Activated naive CD4-positive, alpha-beta T cell (primary cell): ENCODE results near the gene DYNLT4.
"Not testable (repeated sequence)": the region's sequence is repeated elsewhere in the genome, so short reads cannot be mapped to it uniquely, and the experiment has no call there.

Experiments used
- DNase-seq, 4 experiments: peaks; one replicate each; lab custom pipeline; 2025; lab: John Stamatoyannopoulos, UW

Gene DYNLT4

DNA sequence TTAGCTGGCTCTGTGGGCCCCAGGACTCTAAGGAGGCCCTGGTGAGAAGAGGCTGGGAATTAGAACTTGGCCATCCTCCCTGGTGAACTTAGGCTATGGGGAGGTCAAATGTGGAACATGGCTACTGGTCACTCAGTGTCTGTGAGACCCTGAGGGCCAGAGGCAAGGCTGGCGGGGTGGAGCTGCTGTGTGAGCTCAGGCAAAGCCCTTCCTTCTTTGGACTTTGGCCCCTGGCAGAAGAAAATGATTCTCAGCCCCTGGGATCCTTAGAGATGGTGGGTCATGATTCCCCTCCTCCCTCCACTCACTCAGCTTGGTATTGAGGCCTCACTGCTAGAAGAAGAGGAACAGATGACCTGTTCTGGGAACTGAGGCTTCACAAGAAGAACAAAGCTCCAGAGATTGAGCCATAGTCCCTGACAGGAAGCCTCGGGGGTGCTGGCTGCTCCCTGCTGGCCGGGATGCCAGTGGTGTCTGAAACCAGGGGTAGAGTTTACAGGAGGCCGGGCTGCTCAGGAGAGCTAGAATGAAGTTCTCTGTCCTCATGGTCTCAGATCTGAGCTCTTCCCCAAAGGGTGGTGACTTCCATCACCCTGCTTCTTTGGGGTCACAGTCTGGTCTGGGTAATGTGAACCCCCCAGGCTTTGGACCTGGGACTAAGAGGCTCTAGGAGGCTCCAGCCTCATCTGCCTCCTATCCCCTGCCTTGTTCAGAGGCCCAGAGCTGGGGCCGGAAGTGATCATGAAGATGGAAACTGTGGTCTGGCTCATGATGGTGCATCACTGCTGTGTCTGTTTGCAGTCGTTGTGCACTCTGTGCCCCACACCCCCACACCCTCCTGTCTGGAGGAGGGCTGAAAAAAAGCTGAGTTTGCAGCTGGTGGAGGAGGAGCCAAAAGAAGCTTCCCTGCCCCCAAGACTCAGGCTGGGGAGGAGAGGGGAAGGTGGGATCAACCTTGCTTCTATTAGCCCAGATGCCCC, 2.1 kb upstream of the DYNLT4 start:
- peak; percentile 34 to 76 (median 60) for DNase-seq

DNA sequence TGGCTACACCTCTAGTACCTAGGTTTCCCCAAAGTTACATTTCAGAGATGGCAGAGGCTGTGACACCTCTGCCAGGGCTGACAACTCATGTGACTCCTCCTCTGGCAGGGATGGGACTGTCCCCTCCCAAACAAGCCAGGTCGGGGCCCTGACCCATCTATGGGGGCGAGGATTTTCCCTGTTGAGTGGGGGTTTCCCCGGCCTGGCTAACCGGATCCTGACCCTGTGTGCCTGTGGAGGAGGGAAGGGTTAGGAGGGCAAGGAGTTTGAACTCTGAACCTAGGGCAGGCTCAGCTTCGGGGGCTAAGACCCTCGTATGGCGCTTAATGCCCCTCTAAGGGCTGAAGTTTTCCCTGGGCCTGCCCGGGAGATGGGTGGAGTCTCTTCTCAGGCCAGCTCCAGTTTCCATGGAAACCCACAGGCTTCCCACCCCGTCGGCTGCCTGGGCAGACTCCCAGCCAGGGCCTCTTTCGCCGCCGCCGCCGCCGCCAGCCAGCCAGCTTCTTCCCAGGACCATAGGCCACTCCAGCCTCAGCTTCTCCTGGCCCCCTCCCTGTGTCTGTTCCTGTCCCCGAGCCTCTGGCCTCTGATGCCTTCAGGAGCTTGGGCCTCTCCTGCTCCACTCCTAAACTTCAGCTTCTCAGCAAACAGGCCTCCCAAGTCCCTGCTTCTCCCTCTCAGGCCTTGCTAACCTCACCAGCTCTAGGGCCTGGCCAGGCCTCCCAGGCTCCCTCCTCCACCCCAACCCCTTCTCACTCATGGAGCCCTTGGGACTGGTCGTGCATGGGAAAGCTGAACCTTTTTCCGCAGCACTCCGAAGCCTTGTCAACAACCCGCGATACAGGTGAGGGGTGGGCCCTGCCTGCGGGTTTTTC, 1.1 kb upstream of the DYNLT4 start, which contains the start of gene BTBD19:
TSS of gene BTBD19 (plus strand) at position 461 of the 875 bp plus-strand sequence. CDS start at position 759, 298 bp downstream.
- peak in 3 of 4 experiments; percentile 48 to 66 (median 53) for DNase-seq

DNA sequence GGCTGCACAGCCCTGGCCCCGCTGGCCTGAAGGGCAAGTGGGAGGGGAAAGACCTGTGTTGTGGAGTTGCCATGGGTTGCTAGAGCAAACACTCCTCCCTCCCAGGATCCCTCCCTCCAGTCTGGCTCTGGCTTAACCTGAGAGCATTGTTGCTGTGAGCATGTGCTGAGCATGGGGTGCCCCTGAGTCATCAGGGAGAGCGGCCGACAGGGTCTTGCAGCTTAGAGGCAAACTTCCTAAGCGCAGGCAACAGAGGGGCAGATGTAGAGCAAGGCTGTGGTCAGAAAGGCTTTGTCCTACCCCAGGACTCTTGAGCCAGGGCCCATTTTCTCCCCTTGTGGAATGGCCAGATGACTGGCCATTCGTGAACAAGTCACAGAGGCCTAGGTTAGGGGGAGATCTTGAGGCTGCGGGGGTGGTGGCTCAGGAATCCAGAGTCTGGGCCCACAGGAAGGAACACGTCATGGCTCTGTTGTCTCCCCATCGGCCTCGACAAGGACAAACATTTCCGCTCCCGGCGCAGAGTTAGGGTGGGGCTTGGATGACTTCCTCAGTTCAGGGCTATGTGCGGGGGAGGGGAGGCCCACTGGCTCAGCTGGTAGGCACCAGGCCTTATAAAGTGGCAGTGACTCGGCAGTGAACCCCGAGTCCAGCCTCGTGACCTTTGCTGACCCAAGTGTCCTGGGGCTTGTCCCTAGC, 362 bp upstream of the DYNLT4 start:
- peak; percentile 36 to 84 (median 73) for DNase-seq

DNA sequence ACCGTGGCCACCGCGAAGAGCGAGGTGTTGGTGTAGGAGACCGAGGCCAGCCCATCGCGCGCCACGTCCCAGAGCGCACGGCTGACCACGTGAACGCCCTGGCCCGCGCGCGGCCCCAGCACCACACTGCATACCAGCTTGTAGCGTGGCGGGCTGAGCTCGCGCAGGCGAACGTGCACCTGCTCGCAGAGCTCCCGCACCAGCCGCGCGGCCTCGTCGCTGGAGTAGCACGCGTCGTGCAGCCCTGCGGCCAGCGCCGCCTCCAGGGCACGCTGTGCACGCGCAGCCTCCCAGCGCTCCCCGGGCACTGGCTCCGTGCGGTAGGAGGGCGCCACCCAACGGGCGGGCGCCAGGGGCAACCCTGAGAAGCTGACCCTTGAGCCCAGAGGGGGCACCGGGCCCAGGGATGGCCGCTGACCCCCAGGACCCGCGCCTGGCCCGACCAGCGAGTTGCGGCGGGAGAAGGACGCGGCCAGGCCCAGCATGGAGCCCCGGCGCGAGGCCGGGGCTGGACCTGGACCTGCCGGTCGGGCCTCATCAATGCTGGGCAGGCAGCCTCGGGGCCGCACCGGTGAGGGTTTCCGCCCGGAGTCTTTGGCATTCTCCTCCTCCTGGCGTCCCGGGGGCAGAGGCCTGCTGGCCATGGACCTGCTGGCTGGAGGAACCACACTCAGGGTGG, 987 bp downstream of the DYNLT4 start:
- no peak for DNase-seq

DNA sequence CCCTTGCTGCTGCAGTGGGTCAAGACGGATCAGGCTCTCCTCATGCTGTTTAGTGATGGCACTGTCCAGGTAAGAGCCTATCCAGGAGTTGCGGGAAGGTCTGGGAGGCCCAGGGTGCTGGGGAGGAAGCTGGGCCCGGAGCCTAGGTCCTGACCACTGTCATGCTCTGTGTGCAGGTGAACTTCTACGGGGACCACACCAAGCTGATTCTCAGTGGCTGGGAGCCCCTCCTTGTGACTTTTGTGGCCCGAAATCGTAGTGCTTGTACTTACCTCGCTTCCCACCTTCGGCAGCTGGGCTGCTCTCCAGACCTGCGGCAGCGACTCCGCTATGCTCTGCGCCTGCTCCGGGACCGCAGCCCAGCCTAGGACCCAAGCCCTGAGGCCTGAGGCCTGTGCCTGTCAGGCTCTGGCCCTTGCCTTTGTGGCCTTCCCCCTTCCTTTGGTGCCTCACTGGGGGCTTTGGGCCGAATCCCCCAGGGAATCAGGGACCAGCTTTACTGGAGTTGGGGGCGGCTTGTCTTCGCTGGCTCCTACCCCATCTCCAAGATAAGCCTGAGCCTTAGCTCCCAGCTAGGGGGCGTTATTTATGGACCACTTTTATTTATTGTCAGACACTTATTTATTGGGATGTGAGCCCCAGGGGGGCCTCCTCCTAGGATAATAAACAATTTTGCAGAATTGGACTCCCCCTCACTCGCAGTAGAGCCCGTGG, 1.7 kb downstream of the DYNLT4 start:
- no peak for DNase-seq

DNA sequence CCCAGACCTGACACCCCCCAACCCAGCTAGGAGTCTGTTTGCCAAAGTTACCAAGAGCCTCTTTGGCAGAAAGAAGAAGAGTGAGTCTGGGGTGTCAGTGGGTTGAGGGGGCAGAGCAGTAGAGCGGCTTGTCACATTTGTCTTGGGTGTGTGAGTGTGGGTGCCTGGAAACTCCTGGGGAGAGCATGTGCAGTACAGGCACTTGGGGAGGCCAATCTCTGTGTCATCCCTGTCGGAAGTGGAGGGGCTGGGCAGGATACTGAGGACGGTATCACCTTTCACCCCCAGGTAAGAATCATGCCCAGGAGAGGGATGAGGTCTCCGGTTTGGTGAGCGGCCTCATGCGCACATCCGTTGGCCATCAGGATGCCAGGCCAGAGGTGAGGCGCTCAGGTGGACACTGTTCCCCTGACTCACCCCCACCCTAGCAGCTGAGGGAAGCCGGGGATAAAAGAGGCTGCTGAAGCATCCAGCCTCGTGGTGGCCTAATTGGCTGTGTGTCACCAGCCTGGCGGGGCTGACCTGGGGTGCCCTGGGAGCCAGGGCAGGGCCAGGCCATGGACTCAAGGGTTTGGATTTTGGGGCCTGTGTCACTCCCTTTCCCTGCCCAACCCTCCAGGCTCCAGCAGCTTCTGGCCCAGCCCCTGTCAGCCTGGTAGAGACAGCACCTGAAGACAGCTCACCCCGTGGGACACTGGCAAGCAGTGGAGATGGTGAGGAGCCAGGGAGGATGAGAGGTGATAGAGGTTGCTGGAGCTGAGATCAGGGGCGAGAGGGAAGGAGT, 3.6 kb downstream of the DYNLT4 start:
- no peak for DNase-seq

DNA sequence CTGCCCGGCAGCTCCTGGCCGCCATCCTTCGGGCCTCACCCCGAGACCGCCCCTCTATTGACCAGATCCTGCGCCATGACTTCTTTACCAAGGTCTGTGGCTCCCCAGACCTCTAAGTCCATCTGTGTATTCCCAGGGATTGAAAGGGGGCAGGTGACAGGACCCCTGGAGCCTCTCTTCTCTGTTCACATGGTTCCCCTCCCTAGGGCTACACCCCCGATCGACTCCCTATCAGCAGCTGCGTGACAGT, 4.2 kb downstream of the DYNLT4 start:
- no peak for DNase-seq

DNA sequence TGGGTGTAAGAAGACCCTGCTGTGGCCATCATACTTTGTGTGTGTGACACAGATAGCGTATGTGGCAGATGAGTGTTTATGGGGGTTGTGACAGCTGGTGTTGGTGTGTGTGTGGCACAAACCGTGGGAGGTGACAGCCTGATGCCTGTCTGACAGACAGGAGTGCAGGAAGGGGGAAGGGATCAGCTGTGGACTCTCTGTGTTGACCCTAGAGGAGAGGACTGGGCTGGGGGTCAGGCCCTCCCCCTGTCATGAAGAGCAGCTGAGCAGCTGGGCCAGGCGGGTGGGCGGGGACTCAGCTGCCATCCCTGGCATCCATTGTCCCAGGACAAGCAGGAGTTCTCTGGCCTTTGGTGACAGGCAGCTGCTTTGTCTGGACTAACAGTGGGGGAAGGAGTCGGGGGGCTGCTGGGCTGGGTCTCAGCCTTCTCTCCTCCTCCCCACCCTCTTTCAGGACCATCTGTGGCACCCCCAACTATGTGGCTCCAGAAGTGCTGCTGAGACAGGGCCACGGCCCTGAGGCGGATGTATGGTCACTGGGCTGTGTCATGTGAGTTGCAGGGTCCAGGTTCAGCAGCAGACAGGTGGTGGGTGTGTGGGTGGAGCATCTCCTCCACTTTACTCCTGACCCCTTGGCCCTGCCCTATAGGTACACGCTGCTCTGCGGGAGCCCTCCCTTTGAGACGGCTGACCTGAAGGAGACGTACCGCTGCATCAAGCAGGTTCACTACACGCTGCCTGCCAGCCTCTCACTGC, 4.7 kb downstream of the DYNLT4 start:
- no peak for DNase-seq

DNA sequence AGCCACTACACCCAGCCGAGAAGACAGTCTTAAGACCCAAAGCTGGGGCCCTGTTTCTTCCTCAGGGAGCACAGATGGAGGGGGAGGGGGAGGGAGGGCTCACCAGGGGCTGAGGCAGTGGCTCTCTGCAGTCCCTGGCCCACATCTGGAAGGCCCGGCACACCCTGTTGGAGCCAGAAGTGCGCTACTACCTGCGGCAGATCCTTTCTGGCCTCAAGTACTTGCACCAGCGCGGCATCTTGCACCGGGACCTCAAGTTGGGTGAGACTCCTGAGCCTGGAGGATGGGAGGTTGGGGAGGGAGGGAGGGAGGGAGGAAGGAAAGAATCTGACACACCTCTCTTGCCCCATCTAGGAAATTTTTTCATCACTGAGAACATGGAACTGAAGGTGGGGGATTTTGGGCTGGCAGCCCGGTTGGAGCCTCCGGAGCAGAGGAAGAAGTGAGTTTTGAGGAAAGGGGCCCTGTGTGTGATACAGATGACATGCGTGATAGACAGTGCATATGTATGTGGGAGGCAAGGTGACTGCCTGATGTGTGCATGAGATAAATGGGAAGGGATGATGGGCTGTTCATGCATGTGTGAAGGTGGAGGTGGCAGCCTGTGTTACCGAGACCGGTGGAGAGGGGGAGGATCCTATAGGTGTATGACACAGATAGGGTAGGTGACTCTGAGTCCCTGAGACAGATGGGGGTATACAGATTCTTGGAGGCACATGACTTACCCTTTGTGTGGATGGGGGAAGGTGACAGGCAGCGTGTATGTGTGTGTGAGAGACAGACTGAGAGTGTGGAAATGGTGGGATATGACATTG, 5.5 kb downstream of the DYNLT4 start:
- DNase-seq: peak in 1 of 4 experiments; percentile 15

DNA sequence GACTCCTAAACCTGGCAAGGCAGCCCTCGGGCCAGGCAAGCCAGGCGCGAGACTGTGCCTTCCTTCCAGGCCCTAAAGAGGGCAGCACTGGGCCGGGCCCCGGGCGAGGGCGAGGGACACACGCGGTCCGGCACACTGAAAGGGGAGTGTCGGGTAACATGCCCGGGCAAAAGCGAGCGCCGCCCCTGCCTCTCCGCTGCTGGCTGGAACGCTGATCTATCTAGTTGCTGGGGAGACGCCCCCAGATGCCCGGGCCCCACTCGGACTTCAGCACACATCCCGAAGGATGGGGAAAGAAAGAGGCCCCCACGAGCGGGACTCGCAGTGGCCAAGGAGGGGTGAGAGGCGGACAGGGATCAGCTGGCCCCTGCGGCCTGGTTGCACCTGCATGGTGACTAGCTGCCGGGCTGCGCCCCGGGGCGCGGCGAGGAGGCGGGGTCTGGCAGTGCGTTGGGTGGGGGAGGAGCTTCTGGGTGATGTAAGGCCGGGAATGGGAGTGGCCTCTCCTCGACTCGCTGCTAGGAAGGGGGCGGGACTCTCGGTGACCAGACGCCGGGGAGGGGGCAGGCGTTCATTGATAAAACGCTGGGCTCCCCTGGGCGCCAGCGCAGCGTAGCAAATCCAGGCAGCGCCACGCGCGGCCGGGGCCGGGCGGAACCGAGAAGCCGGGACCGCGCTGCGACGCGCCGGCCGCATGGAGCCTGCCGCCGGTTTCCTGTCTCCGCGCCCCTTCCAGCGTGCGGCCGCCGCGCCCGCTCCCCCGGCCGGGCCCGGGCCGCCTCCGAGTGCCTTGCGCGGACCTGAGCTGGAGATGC, 7.2 kb downstream of the DYNLT4 start, which contains the start of gene PLK3:
TSS of gene PLK3 (plus strand) at position 608 of the 815 bp plus-strand sequence. CDS start at position 695, 87 bp downstream.
- peak; percentile 95 to 97 (median 96) for DNase-seq

DNA sequence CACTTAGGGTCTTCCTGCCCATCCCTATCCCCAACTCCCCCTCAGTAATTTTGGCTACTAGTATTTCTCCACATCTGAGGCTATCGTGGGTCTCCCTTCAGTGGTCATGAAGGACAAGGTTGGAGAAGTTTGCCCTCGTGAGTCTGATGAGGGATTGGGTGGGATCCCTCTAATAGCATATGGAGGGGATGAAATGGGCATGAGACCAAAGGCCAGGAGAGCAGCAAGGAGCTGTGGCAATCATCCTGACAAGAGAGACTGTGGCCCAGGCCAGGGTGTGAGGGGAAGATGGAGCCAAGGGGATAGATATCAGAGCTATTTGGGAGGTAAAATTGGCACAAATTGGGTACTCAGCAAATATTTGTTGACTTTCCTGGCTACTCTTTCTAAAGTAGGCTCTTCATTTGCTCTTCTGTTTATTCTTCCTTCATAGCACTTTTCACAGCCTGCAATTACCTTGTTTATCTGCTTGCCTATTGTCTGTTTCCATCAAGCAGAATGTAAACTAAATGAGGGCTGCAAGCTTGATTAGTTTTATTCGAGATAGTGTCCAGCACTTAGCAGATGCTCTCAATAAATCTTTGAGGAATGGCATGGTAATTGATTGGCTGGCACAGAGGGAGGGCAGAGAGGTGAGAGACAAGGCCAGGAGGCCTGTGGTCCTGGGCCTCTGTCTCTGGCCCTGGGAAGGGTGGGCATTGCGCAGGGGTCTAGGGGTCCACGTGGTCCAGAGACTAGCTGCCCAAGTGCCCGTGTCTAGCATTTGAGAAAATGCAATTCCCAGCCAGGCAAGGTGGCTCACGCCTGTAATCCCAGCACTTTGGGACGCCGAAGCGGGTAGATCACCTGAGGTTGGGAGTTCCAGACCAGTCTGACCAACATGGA, 8.4 kb downstream of the DYNLT4 start:
- no peak for DNase-seq

DNA sequence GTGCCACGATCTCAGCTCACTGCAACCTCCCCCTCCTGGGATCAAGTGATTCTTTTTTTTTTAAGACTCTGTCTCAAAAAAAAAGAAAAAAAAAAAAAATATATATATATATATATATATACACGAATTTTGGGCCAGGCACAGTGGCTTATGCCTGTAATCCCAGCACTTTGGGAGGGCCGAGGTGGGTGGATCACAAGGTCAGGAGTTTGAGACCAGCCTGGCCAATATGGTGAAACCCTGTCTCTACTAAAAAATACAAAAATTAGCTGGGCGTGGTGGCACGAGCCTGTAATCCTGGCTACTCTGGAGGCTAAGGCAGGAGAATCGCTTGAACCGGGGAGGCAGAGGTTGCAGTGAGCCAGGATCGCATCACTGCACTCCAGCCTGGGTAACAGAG, 9.3 kb downstream of the DYNLT4 start:
- DNase-seq: not testable (repeated sequence)

DNA sequence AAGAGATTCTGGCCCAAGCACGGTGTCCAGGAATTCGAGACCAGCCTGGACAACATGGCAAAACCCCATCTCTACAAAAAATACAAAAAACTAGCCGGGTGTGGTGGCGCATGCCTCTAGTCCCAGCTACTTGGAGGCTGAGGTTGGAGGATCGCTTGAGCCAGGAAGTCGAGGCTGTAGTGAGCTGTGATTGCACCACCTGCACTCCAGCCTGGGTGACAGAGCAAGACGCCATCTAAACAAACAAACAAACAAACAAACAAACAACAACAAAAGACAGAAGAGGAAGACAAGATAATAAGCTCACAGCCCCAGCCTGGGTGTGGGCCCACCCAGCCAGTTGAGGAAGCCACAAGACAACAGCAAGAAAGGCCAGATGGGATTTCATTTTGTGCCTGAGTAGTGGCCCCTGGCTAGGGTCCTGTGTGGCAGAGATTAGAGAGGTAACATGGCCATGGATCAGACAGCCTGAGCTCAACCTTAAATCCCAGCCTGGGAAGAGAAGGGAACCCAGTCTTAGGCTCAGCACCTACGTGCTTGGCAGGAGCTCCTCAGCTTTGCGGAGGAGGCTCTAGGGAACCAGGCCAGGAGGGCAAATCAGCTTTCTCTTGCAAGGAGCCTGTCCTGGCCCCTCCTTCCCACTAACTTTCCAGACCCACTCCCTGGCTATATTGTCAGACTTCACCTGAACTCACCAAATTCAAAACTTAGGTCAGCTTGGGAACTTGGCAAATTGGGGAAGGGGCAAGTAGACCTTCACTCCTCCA, 14.2 kb downstream of the DYNLT4 start:
- no peak for DNase-seq

DNA sequence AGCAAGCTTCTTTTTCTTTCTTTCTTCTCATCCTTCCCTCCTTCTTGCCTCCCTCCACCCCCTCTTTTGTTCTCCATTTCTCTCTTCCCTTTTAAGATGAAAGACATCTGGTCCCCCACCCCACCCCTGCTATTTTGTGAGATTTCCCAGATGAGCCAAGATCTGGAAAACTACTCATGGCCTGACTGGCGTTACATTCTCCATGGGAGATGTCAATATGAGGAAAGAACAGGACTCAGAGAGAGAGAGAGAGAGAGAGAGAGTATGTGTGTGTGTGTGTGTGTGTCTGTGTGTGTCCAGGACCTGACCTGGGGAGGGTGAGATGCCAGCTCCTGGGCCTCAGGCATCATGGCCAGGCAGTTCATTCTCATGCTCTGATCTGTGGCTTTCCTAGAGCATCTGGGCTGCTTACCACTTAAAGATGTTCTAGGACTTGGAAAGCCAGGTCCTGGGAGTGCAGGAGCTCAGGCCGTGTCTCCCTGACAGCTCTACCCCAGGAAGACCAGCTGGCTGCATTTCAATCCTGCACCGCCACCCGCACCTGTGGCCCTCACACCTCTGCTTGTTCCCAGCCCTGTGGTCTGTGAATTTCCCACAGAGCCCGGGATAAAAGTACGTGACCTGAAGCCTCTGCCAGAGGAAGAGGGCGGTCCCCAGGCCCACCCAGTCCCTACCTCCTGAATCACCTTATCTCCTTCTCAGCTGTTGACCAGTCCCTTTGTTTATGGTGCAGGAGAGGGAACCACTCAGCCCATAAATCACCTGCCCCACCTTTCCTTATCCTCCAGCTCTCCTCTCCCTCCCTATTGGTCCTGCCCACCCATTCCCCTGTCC, 16.0 kb downstream of the DYNLT4 start:
- no peak for DNase-seq
